Activated CD4-positive, alpha-beta T cell treated with anti-CD3 and anti-CD28 coated beads, Interleukin-2, amount 10 ng/mL, durations not matched to agents 7 days and 5 days (primary cell): Measurements from ENCODE around the gene TEDC2. TPM values are rescaled to one million over a fixed set of nuclear protein-coding genes. Genes with fewer than 3 reads are reported as not detected.

Source experiments
- CTCF ChIA-PET: fragments of 350-600 bp; sonication (Branson Sonifier 250); formaldehyde crosslinking; loops from one replicate; lab custom pipeline; 2021; ENCODE audit warnings: antibody characterized with exemption; lab: Charles Lee
- POLR2A ChIA-PET: fragments of 350-600 bp; sonication (Branson Sonifier 250); formaldehyde crosslinking; loops from one replicate; lab custom pipeline; 2021; ENCODE audit warnings: antibody characterized with exemption; lab: Charles Lee
- DNase-seq: peaks from one replicate; pipeline ENCODE4 v3.0.0-alpha.2; 2020
- H3K27ac Mint-ChIP-seq: one replicate; pipeline ENCODE4 v1.8.0; 2021; ENCODE audit warnings: mild to moderate bottlenecking, moderate library complexity, mixed read lengths
- H3K27me3 Mint-ChIP-seq: one replicate; pipeline ENCODE4 v1.8.0; 2021; ENCODE audit warnings: mixed read lengths
- H3K36me3 Mint-ChIP-seq: one replicate; pipeline ENCODE4 v1.8.0; 2021; ENCODE audit warnings: low read depth, mixed read lengths
- H3K4me1 Mint-ChIP-seq: one replicate; pipeline ENCODE4 v1.8.0; 2021; ENCODE audit warnings: mixed read lengths
- H3K4me3 Mint-ChIP-seq: one replicate; pipeline ENCODE4 v1.8.0; 2021; ENCODE audit warnings: mild to moderate bottlenecking, moderate library complexity, mixed read lengths
- H3K9me3 Mint-ChIP-seq: one replicate; pipeline ENCODE4 v1.8.0; 2021; ENCODE audit warnings: mixed read lengths
- microRNA-seq: library from miRNA; unstranded; fragments of <30 nt; microRNA quantifications from one replicate; pipeline ENCODE4 v1.2.0, GENCODE V29; 2021; ENCODE audit warnings: borderline microRNAs expressed, borderline replicate concordance
- total RNA-seq, 2 experiments: library from RNA; stranded (reverse); gene quantifications; one replicate each; pipeline ENCODE4 v1.2.3, GENCODE V29; 2021

The TEDC2 gene
- total RNA-seq, 2 experiments from 2014 or later: 15.5 to 21.4 TPM

- no peaks in the 10 kb centered on the region for H3K27me3 Mint-ChIP-seq
- DNase-seq: no peak
- H3K36me3 Mint-ChIP-seq: no peaks in the 10 kb centered on the region
- no peak overlapping the region for H3K4me3 Mint-ChIP-seq
- no peak overlapping the region for H3K27ac Mint-ChIP-seq
- ChIA-PET POLR2A (no interaction called here), CTCF (no interaction called here)
- H3K4me1 Mint-ChIP-seq: peaks cover 24% of the 10 kb centered on the region
- H3K9me3 Mint-ChIP-seq: no peaks in the 10 kb centered on the region
Measured at GRCh38 chr16:2508722-2509400, 49.0 kb downstream of the TEDC2 start.

- POLR2A ChIA-PET: no interaction called here
- H3K4me1 Mint-ChIP-seq: peaks cover 38% of the 10 kb centered on the region
- CTCF ChIA-PET: interaction anchor here (1.5 to 2.4 kb wide), 2 partner anchors 10 kb away, joined by 6 to 9 read pairs; no protein-coding TSS in a partner anchor
- peak overlapping the region; percentile 69 for H3K27ac Mint-ChIP-seq
- H3K36me3 Mint-ChIP-seq: peaks cover under 1% of the 10 kb centered on the region
- DNase-seq: no peak
- H3K27me3 Mint-ChIP-seq: no peaks in the 10 kb centered on the region
- H3K4me3 Mint-ChIP-seq: no peak overlapping the region
- H3K9me3 Mint-ChIP-seq: no peaks in the 10 kb centered on the region
Measured at GRCh38 chr16:2511128-2511800, 51.4 kb downstream of the TEDC2 start.

GRCh38 chr16:2511996-2512734 lies 52.3 kb downstream of the TEDC2 start:
- H3K27me3 Mint-ChIP-seq: no peaks in the 10 kb centered on the region
- peaks cover 44% of the 10 kb centered on the region for H3K4me1 Mint-ChIP-seq
- no peaks in the 10 kb centered on the region for H3K9me3 Mint-ChIP-seq
- POLR2A ChIA-PET: no interaction called here
- H3K4me3 Mint-ChIP-seq: peak overlapping the region; percentile 86
- H3K36me3 Mint-ChIP-seq: peaks cover 7% of the 10 kb centered on the region
- CTCF ChIA-PET: interaction anchor here (2.4 kb wide), 1 partner anchor 11 kb away, joined by 9 read pairs; no protein-coding TSS in a partner anchor
- peak overlapping the region; percentile 95 for H3K27ac Mint-ChIP-seq
- DNase-seq: no peak

GRCh38 chr16:2512735-2513404 lies 53.0 kb downstream of the TEDC2 start:
- peaks cover 48% of the 10 kb centered on the region for H3K4me1 Mint-ChIP-seq
- H3K4me3 Mint-ChIP-seq: peak overlapping the region; percentile 86
- H3K27me3 Mint-ChIP-seq: no peaks in the 10 kb centered on the region
- H3K36me3 Mint-ChIP-seq: peaks cover 7% of the 10 kb centered on the region
- peak overlapping the region; percentile 95 for H3K27ac Mint-ChIP-seq
- no peaks in the 10 kb centered on the region for H3K9me3 Mint-ChIP-seq
- DNase-seq: peak; percentile 26
- ChIA-PET CTCF (interaction anchor here (2.4 kb wide), 1 partner anchor 12 kb away, joined by 9 read pairs; no protein-coding TSS in a partner anchor), POLR2A (no interaction called here)

GRCh38 chr16:2513405-2514332 lies 53.8 kb downstream of the TEDC2 start, which contains the start of gene ATP6V0C:
Gene ATP6V0C (plus strand): TSS chr16:2513952. CDS start chr16:2514104, 152 bp downstream.
- Mint-ChIP-seq H3K36me3 (peaks cover 7% of the 10 kb centered on the region), H3K27ac (peak within 1 kb of the TSS; percentile 96), H3K27me3 (no peaks in the 10 kb centered on the region), H3K4me1 (peaks cover 49% of the 10 kb centered on the region), H3K9me3 (no peaks in the 10 kb centered on the region), H3K4me3 (peak within 1 kb of the TSS; percentile 92)
- CTCF ChIA-PET: interaction anchor here (2.4 kb wide), 1 partner anchor 13 kb away, joined by 9 read pairs; no protein-coding TSS in a partner anchor
- POLR2A ChIA-PET: no interaction called here
- DNase-seq: peak; percentile 92

Small RNA genes lying within 50 kb of the gene (microRNA-seq; reads per million reads assigned to microRNA genes)
- not detected for gene MIR6767
- gene MIR6768: not detected

Other genes with a start within 250 kb of the TEDC2 start
- gene BRICD5, start 249.2 kb upstream of the TEDC2 start, total RNA-seq: 10 to 100 TPM; 13.9 to 17.4 TPM
- 10 to 100 TPM; 19.4 to 22.9 TPM for gene PGP, start 245.3 kb upstream of the TEDC2 start, total RNA-seq
- gene E4F1, start 236.5 kb upstream of the TEDC2 start, total RNA-seq: 10 to 100 TPM; 28.8 to 32.6 TPM
- gene DNASE1L2, start 223.7 kb upstream of the TEDC2 start, total RNA-seq: 1 to 10 TPM; 2.0 to 3.4 TPM
- gene ECI1, start 208.5 kb upstream of the TEDC2 start, total RNA-seq: 10 to 100 TPM; 30.8 to 42.5 TPM
- gene RNPS1, start 192.0 kb upstream of the TEDC2 start, total RNA-seq: 100 to 1,000 TPM; 230 to 238 TPM
- gene ABCA3, start 119.4 kb upstream of the TEDC2 start, total RNA-seq: 1 to 10 TPM; 5.0 to 6.0 TPM
- 100 to 1,000 TPM in 1 of 2 experiments, 10 to 100 TPM in 1; 99.3 to 101 TPM for gene CCNF, start 30.7 kb upstream of the TEDC2 start, total RNA-seq
- gene NTN3, start 11.2 kb downstream of the TEDC2 start, total RNA-seq: not detected
- gene TBC1D24, start 15.0 kb downstream of the TEDC2 start, total RNA-seq: 1 to 10 TPM; 8.1 TPM
- 100 to 1,000 TPM; 103 to 111 TPM for gene ATP6V0C, start 53.8 kb downstream of the TEDC2 start, total RNA-seq
- 10 to 100 TPM; 45.8 to 60.7 TPM for gene AMDHD2, start 60.3 kb downstream of the TEDC2 start, total RNA-seq
- under 1 TPM in 1 of 2 experiments, not detected in 1; 0.17 TPM for gene CEMP1, start 71.3 kb downstream of the TEDC2 start, total RNA-seq
- 10 to 100 TPM; 43.3 to 46.1 TPM for gene PDPK1, start 77.9 kb downstream of the TEDC2 start, total RNA-seq
- 10 to 100 TPM; 31.6 to 34.4 TPM for gene KCTD5, start 222.4 kb downstream of the TEDC2 start, total RNA-seq